HL-60 (cell line): ENCODE results near the gene PI4KB.

Source experiments
- CTCF ChIP-seq: IDR thresholded peaks from one replicate; pipeline ENCODE4 v1.5.1; 2011; ENCODE audit warnings: low read length, control low read depth, inconsistent platforms; ENCODE audit not compliant: insufficient read depth
- REST ChIP-seq: IDR thresholded peaks from 2 replicates; pipeline ENCODE4 v1.6.1; 2012; ENCODE audit warnings: low read depth; ENCODE audit not compliant: insufficient replicate concordance

GRCh38 chr1:151361883-151362282 is 34.7 kb upstream of the PI4KB start:
- no peak for TF ChIP-seq CTCF
- no peak for TF ChIP-seq REST
